Measurements from ENCODE around the gene CEP85L. TPM values are rescaled to one million over a fixed set of nuclear protein-coding genes. Genes with fewer than 3 reads are reported as not detected.

CEP85L gene
- total RNA-seq, 1 donor from 2014 or later = 6.8 TPM

GRCh38 chr6:118569498-118569897 lies 81.9 kb downstream of the CEP85L start:
- Mint-ChIP-seq H3K27me3 (no peaks in the 10 kb centered on the region), H3K9me3 (ENCODE audit: low read depth) (peaks cover 7% of the 10 kb centered on the region), H3K36me3 (ENCODE audit: insufficient read depth) (peaks cover 5% of the 10 kb centered on the region), H3K27ac (no peak overlapping the region), H3K4me1 (ENCODE audit: low read depth) (no peaks in the 10 kb centered on the region), H3K4me3 (ENCODE audit: low read depth) (no peak overlapping the region)
- DNase-seq (ENCODE audit: low spot score, unreplicated experiment) = no peak
- TF ChIP-seq CTCF (IDR thresholded peaks at IDR 0.05; ENCODE audit: unreplicated experiment) = no peak

GRCh38 chr6:118567974-118568373 lies 83.4 kb downstream of the CEP85L start:
- no peak overlapping the region for H3K4me3 Mint-ChIP-seq (ENCODE audit: low read depth)
- H3K27me3 Mint-ChIP-seq = no peaks in the 10 kb centered on the region
- no peak for DNase-seq (ENCODE audit: low spot score, unreplicated experiment)
- TF ChIP-seq CTCF (IDR thresholded peaks at IDR 0.05; ENCODE audit: unreplicated experiment) = no peak
- H3K4me1 Mint-ChIP-seq (ENCODE audit: low read depth) = peaks cover 2% of the 10 kb centered on the region
- H3K9me3 Mint-ChIP-seq (ENCODE audit: low read depth) = no peaks in the 10 kb centered on the region
- peak overlapping the region; percentile 49 for H3K27ac Mint-ChIP-seq
- H3K36me3 Mint-ChIP-seq (ENCODE audit: insufficient read depth) = no peaks in the 10 kb centered on the region

GRCh38 chr6:118565311-118565960 lies 86.0 kb downstream of the CEP85L start:
- Mint-ChIP-seq H3K27me3 (no peaks in the 10 kb centered on the region), H3K36me3 (ENCODE audit: insufficient read depth) (no peaks in the 10 kb centered on the region), H3K27ac (no peak overlapping the region), H3K9me3 (ENCODE audit: low read depth) (no peaks in the 10 kb centered on the region), H3K4me1 (ENCODE audit: low read depth) (peaks cover 3% of the 10 kb centered on the region), H3K4me3 (ENCODE audit: low read depth) (no peak overlapping the region)
- no peak for DNase-seq (ENCODE audit: low spot score, unreplicated experiment)
- peak; percentile 24 for TF ChIP-seq CTCF (IDR thresholded peaks at IDR 0.05; ENCODE audit: unreplicated experiment)

GRCh38 chr6:118562959-118563358 lies 88.4 kb downstream of the CEP85L start:
- peaks cover 3% of the 10 kb centered on the region for H3K4me1 Mint-ChIP-seq (ENCODE audit: low read depth)
- H3K27me3 Mint-ChIP-seq = no peaks in the 10 kb centered on the region
- no peak overlapping the region for H3K4me3 Mint-ChIP-seq (ENCODE audit: low read depth)
- no peak overlapping the region for H3K27ac Mint-ChIP-seq
- no peak for TF ChIP-seq CTCF (IDR thresholded peaks at IDR 0.05; ENCODE audit: unreplicated experiment)
- H3K9me3 Mint-ChIP-seq (ENCODE audit: low read depth) = no peaks in the 10 kb centered on the region
- no peaks in the 10 kb centered on the region for H3K36me3 Mint-ChIP-seq (ENCODE audit: insufficient read depth)
- no peak for DNase-seq (ENCODE audit: low spot score, unreplicated experiment)

GRCh38 chr6:118562248-118562647 lies 89.1 kb downstream of the CEP85L start:
- no peak for DNase-seq (ENCODE audit: low spot score, unreplicated experiment)
- no peaks in the 10 kb centered on the region for H3K9me3 Mint-ChIP-seq (ENCODE audit: low read depth)
- H3K27ac Mint-ChIP-seq = no peak overlapping the region
- H3K27me3 Mint-ChIP-seq = no peaks in the 10 kb centered on the region
- H3K4me1 Mint-ChIP-seq (ENCODE audit: low read depth) = peaks cover 3% of the 10 kb centered on the region
- no peak overlapping the region for H3K4me3 Mint-ChIP-seq (ENCODE audit: low read depth)
- TF ChIP-seq CTCF (IDR thresholded peaks at IDR 0.05; ENCODE audit: unreplicated experiment) = no peak
- no peaks in the 10 kb centered on the region for H3K36me3 Mint-ChIP-seq (ENCODE audit: insufficient read depth)
